Neural cell (in vitro differentiated cells): ENCODE data around the gene ESYT2. TPM values are rescaled to one million over a fixed set of nuclear protein-coding genes. Genes with fewer than 3 reads are reported as not detected.

Source experiments
- H2AFZ ChIP-seq: fragments of 200-600, 300-800 bp; sonication (generic), shearing (Covaris generic); 2 replicates; pipeline ENCODE4 v1.6.0; 2014; ENCODE audit warnings: low read depth, mild to moderate bottlenecking, antibody characterized with exemption, low read length, moderate library complexity
- H3F3A ChIP-seq: fragments of 200-600 bp; shearing (Covaris generic); 2 replicates; pipeline ENCODE4 v1.6.1; 2016; ENCODE audit warnings: mild to moderate bottlenecking, moderate library complexity, mixed read lengths, antibody characterized with exemption, low read length; ENCODE audit not compliant: insufficient read depth, poor library complexity, severe bottlenecking
- H3K27ac ChIP-seq: fragments of 200-600, 300-800 bp; sonication (generic), shearing (Covaris generic); 2 replicates; pipeline ENCODE4 v1.5.1; 2014; ENCODE audit warnings: mild to moderate bottlenecking, low read length, moderate library complexity
- H3K27me3 ChIP-seq: fragments of 300-800, 200-600 bp; sonication (generic), shearing (Covaris generic); 2 replicates; pipeline ENCODE4 v1.6.0; 2014; ENCODE audit warnings: mild to moderate bottlenecking, low read depth, low read length, moderate library complexity; ENCODE audit not compliant: insufficient read depth
- H3K36me3 ChIP-seq: fragments of 300-800, 200-600 bp; sonication (generic), shearing (Covaris generic); 2 replicates; pipeline ENCODE4 v1.5.1; 2014; ENCODE audit warnings: mild to moderate bottlenecking, antibody characterized with exemption, low read length, moderate library complexity; ENCODE audit not compliant: insufficient read depth
- H3K4me2 ChIP-seq: fragments of 300-800, 200-600 bp; sonication (generic), shearing (Covaris generic); 2 replicates; pipeline ENCODE4 v1.6.0; 2014; ENCODE audit warnings: mild to moderate bottlenecking, low read length
- H3K4me3 ChIP-seq: fragments of 300-800, 200-600 bp; sonication (generic), shearing (Covaris generic); 2 replicates; pipeline ENCODE4 v1.5.1; 2014; ENCODE audit warnings: mild to moderate bottlenecking, low read length, moderate library complexity
- H3K79me2 ChIP-seq: fragments of 200-600 bp; shearing (Covaris generic); replicated peaks from 2 replicates; pipeline ENCODE4 v1.6.0; 2014; ENCODE audit warnings: mild to moderate bottlenecking, low read length, moderate library complexity; ENCODE audit not compliant: insufficient read depth
- H3K9ac ChIP-seq: fragments of 300-800, 200-600 bp; sonication (generic), shearing (Covaris generic); 2 replicates; pipeline ENCODE4 v1.6.1; 2016; ENCODE audit warnings: mild to moderate bottlenecking, low read length, mixed read lengths
- H3K9me2 ChIP-seq: fragments of 200-600 bp; shearing (Covaris generic); 2 replicates; pipeline ENCODE4 v1.6.1; 2016; ENCODE audit warnings: mild to moderate bottlenecking, low read length, mixed read lengths; ENCODE audit not compliant: insufficient read depth
- H3K9me3 ChIP-seq: fragments of 200-600, 300-800 bp; sonication (generic), shearing (Covaris generic); 2 replicates; pipeline ENCODE4 v1.6.1; 2016; ENCODE audit warnings: mild to moderate bottlenecking, mixed run types, low read length, moderate library complexity, mixed read lengths
- H4K20me1 ChIP-seq: fragments of 200-600 bp; shearing (Covaris generic); 2 replicates; pipeline ENCODE4 v1.6.1; 2016; ENCODE audit warnings: mild to moderate bottlenecking, mixed run types; ENCODE audit not compliant: insufficient read depth
- CTCF ChIP-seq: fragments of 450-650 bp; IDR thresholded peaks from 2 replicates; pipeline ENCODE4 v1.5.1; 2014; ENCODE audit warnings: antibody characterized with exemption, mild to moderate bottlenecking, moderate library complexity; ENCODE audit not compliant: poor library complexity, severe bottlenecking
- EP300 ChIP-seq: fragments of 450-650 bp; conservative IDR thresholded peaks from 2 replicates; pipeline ENCODE4 v1.6.1; 2014; ENCODE audit warnings: antibody characterized with exemption, mild to moderate bottlenecking, moderate library complexity; ENCODE audit not compliant: poor library complexity, severe bottlenecking
- EZH2 ChIP-seq: fragments of 200-600, 300-800 bp; shearing (Covaris generic), sonication (generic); IDR thresholded peaks from 2 replicates; pipeline ENCODE4 v1.6.1; 2014; ENCODE audit warnings: antibody characterized with exemption, low read length, borderline replicate concordance, mild to moderate bottlenecking; ENCODE audit not compliant: insufficient read depth, poor library complexity, severe bottlenecking
- MXI1 ChIP-seq: fragments of 450-650 bp; conservative IDR thresholded peaks from 2 replicates; pipeline ENCODE4 v1.6.1; 2014; ENCODE audit warnings: antibody characterized with exemption, mild to moderate bottlenecking; ENCODE audit not compliant: poor library complexity, severe bottlenecking
- POLR2AphosphoS5 ChIP-seq: IDR thresholded peaks from 2 replicates; pipeline ENCODE4 v1.6.1; 2012
- RAD21 ChIP-seq: fragments of 450-650 bp; conservative IDR thresholded peaks from 2 replicates; pipeline ENCODE4 v1.6.1; 2014; ENCODE audit warnings: antibody characterized with exemption, mild to moderate bottlenecking, moderate library complexity
- REST ChIP-seq: IDR thresholded peaks from 2 replicates; pipeline ENCODE4 v1.6.1; 2012; ENCODE audit warnings: borderline replicate concordance
- SMC3 ChIP-seq: fragments of 450-650 bp; conservative IDR thresholded peaks from 2 replicates; pipeline ENCODE4 v1.6.1; 2014; ENCODE audit warnings: antibody characterized with exemption, mild to moderate bottlenecking, moderate library complexity; ENCODE audit not compliant: poor library complexity
- TAF1 ChIP-seq: IDR thresholded peaks from 2 replicates; pipeline ENCODE4 v1.6.1; 2012; ENCODE audit warnings: low read depth
- polyA plus RNA-seq: library from polyadenylated mRNA; depleted of rRNA; stranded (reverse); fragments of >200 nt; gene quantifications from 2 replicates; pipeline ENCODE4 v1.2.3, GENCODE V29; 2014

Gene ESYT2
- polyA plus RNA-seq, 1 donor from 2014 or later = 23.8 TPM

GRCh38 chr7:158865977-158866376, 36.7 kb upstream of the ESYT2 start:
- Histone ChIP-seq H3K27ac (no peak overlapping the region), H3F3A (no peaks in the 10 kb centered on the region), H3K4me3 (no peak overlapping the region), H3K4me2 (no peak overlapping the region), H3K36me3 (no peaks in the 10 kb centered on the region), H3K9ac (no peak overlapping the region), H3K27me3 (no peaks in the 10 kb centered on the region), H2AFZ (no peak overlapping the region), H3K9me3 (no peaks in the 10 kb centered on the region), H4K20me1 (no peaks in the 10 kb centered on the region), H3K9me2 (no peaks in the 10 kb centered on the region), H3K79me2 (no peaks in the 10 kb centered on the region)
- no peak for TF ChIP-seq MXI1
- TF ChIP-seq SMC3 = no peak
- TF ChIP-seq TAF1 = no peak
- no peak for TF ChIP-seq POLR2AphosphoS5
- no peak for TF ChIP-seq RAD21

- Histone ChIP-seq H3K27ac (no peak overlapping the region), H3K79me2 (no peaks in the 10 kb centered on the region), H3K9me2 (no peaks in the 10 kb centered on the region), H3F3A (no peaks in the 10 kb centered on the region), H4K20me1 (no peaks in the 10 kb centered on the region), H2AFZ (no peak overlapping the region), H3K27me3 (no peaks in the 10 kb centered on the region), H3K36me3 (no peaks in the 10 kb centered on the region), H3K4me3 (no peak overlapping the region), H3K4me2 (no peak overlapping the region), H3K9ac (no peak overlapping the region), H3K9me3 (no peaks in the 10 kb centered on the region)
- TF ChIP-seq MXI1 (no peak), POLR2AphosphoS5 (no peak), EZH2 (no peak), SMC3 (no peak), RAD21 (no peak), EP300 (no peak), REST (no peak), CTCF (no peak), TAF1 (no peak)
Observed at GRCh38 chr7:158865462-158865922, 36.2 kb upstream of the ESYT2 start.

GRCh38 chr7:158864833-158865232, 35.5 kb upstream of the ESYT2 start:
- no peak overlapping the region for H3K4me3 ChIP-seq
- TF ChIP-seq SMC3 (no peak), TAF1 (no peak), MXI1 (no peak), POLR2AphosphoS5 (no peak), EP300 (no peak), RAD21 (no peak), EZH2 (no peak), REST (no peak), CTCF (no peak)
- no peaks in the 10 kb centered on the region for H3K9me2 ChIP-seq
- no peak overlapping the region for H3K4me2 ChIP-seq
- H3K9ac ChIP-seq = no peak overlapping the region
- H3F3A ChIP-seq = no peaks in the 10 kb centered on the region
- no peaks in the 10 kb centered on the region for H3K27me3 ChIP-seq
- H3K79me2 ChIP-seq = no peaks in the 10 kb centered on the region
- no peak overlapping the region for H3K27ac ChIP-seq
- no peak overlapping the region for H2AFZ ChIP-seq
- H3K9me3 ChIP-seq = no peaks in the 10 kb centered on the region
- H3K36me3 ChIP-seq = no peaks in the 10 kb centered on the region
- no peaks in the 10 kb centered on the region for H4K20me1 ChIP-seq
